ENCODE data around the gene CORO7. TPM values are rescaled to one million over a fixed set of nuclear protein-coding genes. Genes with fewer than 3 reads are reported as not detected.
A peak's percentile ranks its signal among the peaks of the same experiment; 100 is the strongest.

Gene CORO7
- total and polyA plus RNA-seq, 9 of the 15 experiments (the other 6 are each of a cell fraction or from before 2014, with no cell fraction given), result 0.45 to 77.2 (median 18.7) TPM

GRCh38 chr16:4345836-4346781 is 70.3 kb downstream of the CORO7 start (continued):
- TF ChIP-seq FOXP4 (CRISPR knock-in tag; IDR thresholded peaks at IDR 0.05; ENCODE audit: borderline replicate concordance), result no peak
- no peak for TF ChIP-seq SNAPC5 (CRISPR knock-in tag; IDR thresholded peaks at IDR 0.05)
- no peak for TF ChIP-seq SREBF1 (IDR thresholded peaks at IDR 0.05; ENCODE audit: borderline replicate concordance, low read depth, low read length)
- TF ChIP-seq C11orf30 (IDR thresholded peaks at IDR 0.05; ENCODE audit: low read depth), result no peak
- peak; percentile 93 for TF ChIP-seq RBM25 (IDR thresholded peaks at IDR 0.05; ENCODE audit: low read depth, low read length, severe bottlenecking)
- TF ChIP-seq, protein P1, sequence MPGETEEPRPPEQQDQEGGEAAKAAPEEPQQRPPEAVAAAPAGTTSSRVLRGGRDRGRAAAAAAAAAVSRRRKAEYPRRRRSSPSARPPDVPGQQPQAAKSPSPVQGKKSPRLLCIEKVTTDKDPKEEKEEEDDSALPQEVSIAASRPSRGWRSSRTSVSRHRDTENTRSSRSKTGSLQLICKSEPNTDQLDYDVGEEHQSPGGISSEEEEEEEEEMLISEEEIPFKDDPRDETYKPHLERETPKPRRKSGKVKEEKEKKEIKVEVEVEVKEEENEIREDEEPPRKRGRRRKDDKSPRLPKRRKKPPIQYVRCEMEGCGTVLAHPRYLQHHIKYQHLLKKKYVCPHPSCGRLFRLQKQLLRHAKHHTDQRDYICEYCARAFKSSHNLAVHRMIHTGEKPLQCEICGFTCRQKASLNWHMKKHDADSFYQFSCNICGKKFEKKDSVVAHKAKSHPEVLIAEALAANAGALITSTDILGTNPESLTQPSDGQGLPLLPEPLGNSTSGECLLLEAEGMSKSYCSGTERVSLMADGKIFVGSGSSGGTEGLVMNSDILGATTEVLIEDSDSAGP (CRISPR knock-in tag; IDR thresholded peaks at IDR 0.05), result no peak

All from K562 (cell line).